ENCODE results near the gene KLHL26.
"Not testable (repeated sequence)": the region's sequence is repeated elsewhere in the genome, so short reads cannot be mapped to it uniquely, and the experiment has no call there.

KLHL26 gene

GRCh38 chr19:18596752-18597157 lies 40.1 kb upstream of the KLHL26 start:
- peak; percentile 20 for TF ChIP-seq CTCF (IDR thresholded peaks at IDR 0.05)
- no peak for TF ChIP-seq ZFX (IDR thresholded peaks at IDR 0.05; ENCODE audit: borderline replicate concordance)

GRCh38 chr19:18597809-18598660 lies 38.8 kb upstream of the KLHL26 start:
- no peak overlapping the region for H3K27ac ChIP-seq
- TF ChIP-seq ZFX (IDR thresholded peaks at IDR 0.05; ENCODE audit: borderline replicate concordance) = no peak
- no peak for TF ChIP-seq CTCF (IDR thresholded peaks at IDR 0.05)

More at GRCh38 chr19:18596752-18597157, 40.1 kb upstream of the KLHL26 start:
- peak overlapping the region; percentile 44 for H3K27ac ChIP-seq

GRCh38 chr19:18599485-18599884 lies 37.3 kb upstream of the KLHL26 start:
- H3K27ac ChIP-seq = no peak overlapping the region
- TF ChIP-seq CTCF (IDR thresholded peaks at IDR 0.05) = no peak
- TF ChIP-seq ZFX (IDR thresholded peaks at IDR 0.05; ENCODE audit: borderline replicate concordance) = no peak

- not testable (repeated sequence) for H3K27ac ChIP-seq
Measured at GRCh38 chr19:18600692-18601397, 36.0 kb upstream of the KLHL26 start.

GRCh38 chr19:18601875-18602274 lies 35.0 kb upstream of the KLHL26 start:
- TF ChIP-seq ZFX (IDR thresholded peaks at IDR 0.05; ENCODE audit: borderline replicate concordance) (no peak), CTCF (IDR thresholded peaks at IDR 0.05) (no peak)
- no peak overlapping the region for H3K27ac ChIP-seq

GRCh38 chr19:18603255-18603957 lies 33.4 kb upstream of the KLHL26 start:
- no peak overlapping the region for H3K27ac ChIP-seq

More at GRCh38 chr19:18603255-18603957, 33.4 kb upstream of the KLHL26 start:
- TF ChIP-seq ZFX (IDR thresholded peaks at IDR 0.05; ENCODE audit: borderline replicate concordance) (no peak), CTCF (IDR thresholded peaks at IDR 0.05) (peak; percentile 18; the same call in 1 of the 2 replicates)
